A673 (cell line): ENCODE results near the gene GTF2H2.
"Not testable (repeated sequence)": the region's sequence is repeated elsewhere in the genome, so short reads cannot be mapped to it uniquely, and the experiment has no call there.

Source experiments
- EZH2 ChIP-seq: fragments of 200-600 bp; sonication (generic); IDR thresholded peaks from 2 replicates; pipeline ENCODE4 v1.6.1; 2017; ENCODE audit warnings: borderline replicate concordance, low read depth, mild to moderate bottlenecking, mixed read lengths, antibody characterized with exemption, low read length; ENCODE audit not compliant: poor library complexity, severe bottlenecking
- TF ChIP-seq, protein P1 (sequence below): fragments of 300-800, 200-600 bp; sonication (generic); conservative IDR thresholded peaks from 2 replicates; pipeline ENCODE4 v1.5.1; 2017; ENCODE audit warnings: low read depth, mild to moderate bottlenecking, antibody characterized with exemption, low read length, moderate library complexity, mixed read lengths

DNA sequence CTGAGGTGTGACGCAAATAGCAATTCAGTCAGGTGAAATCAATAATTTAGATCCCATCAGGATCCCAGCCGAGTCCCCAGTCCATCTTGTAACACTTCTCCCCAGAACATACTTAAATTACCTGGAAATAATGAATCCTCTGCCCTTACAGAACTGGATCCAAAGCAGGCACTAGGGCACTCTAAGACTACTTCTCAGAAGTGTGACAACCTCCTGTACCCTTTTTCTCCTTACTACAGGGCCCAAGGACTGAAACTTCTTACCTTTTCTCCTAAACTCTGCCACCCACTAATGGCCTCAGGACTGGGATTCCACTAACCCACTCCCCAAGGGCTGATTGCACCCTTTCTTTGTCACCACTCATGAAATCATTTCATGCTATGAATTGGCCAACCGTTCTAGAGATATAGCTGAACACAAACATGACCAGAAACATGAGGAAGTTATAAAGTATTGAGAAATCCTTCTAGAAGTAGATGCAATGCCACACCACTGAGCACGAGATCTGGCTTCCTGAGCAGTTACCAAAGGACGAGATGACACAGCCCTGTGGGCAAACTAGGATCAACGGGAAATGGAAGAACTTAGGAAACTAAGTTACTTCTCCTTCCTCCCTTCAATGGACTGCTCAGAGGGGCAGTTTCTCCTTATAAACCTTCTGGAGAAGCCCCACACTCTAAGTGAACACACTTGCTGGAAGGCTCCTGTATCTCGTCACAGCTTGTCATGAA, 36.3 kb downstream of the GTF2H2 start:
- TF ChIP-seq EZH2, result not testable (repeated sequence)
- TF ChIP-seq, protein P1, sequence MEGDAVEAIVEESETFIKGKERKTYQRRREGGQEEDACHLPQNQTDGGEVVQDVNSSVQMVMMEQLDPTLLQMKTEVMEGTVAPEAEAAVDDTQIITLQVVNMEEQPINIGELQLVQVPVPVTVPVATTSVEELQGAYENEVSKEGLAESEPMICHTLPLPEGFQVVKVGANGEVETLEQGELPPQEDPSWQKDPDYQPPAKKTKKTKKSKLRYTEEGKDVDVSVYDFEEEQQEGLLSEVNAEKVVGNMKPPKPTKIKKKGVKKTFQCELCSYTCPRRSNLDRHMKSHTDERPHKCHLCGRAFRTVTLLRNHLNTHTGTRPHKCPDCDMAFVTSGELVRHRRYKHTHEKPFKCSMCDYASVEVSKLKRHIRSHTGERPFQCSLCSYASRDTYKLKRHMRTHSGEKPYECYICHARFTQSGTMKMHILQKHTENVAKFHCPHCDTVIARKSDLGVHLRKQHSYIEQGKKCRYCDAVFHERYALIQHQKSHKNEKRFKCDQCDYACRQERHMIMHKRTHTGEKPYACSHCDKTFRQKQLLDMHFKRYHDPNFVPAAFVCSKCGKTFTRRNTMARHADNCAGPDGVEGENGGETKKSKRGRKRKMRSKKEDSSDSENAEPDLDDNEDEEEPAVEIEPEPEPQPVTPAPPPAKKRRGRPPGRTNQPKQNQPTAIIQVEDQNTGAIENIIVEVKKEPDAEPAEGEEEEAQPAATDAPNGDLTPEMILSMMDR, result not testable (repeated sequence)
